HG03342 (cell line): ENCODE results near the gene PHF21A.
"Not testable (repeated sequence)": the region's sequence is repeated elsewhere in the genome, so short reads cannot be mapped to it uniquely, and the experiment has no call there.

Experiments used
- ATAC-seq: cut with Tn5 transposase; IDR thresholded peaks from one replicate; pipeline ENCODE4 v1.9.1; 2021; ENCODE audit warnings: mild to moderate bottlenecking, moderate library complexity; ENCODE audit not compliant: unreplicated experiment

Gene PHF21A

GRCh38 chr11:45906965-45907611, 214.2 kb downstream of the PHF21A start, which contains the start of gene FREY1:
FREY1 (minus strand) TSS chr11:45907271; CDS start chr11:45907245, 26 bp downstream.
- ATAC-seq: no peak

- no peak for ATAC-seq
Measured at GRCh38 chr11:45906096-45906682, 215.1 kb downstream of the PHF21A start.

GRCh38 chr11:45905576-45905975, 215.7 kb downstream of the PHF21A start:
- not testable (repeated sequence) for ATAC-seq

DNA sequence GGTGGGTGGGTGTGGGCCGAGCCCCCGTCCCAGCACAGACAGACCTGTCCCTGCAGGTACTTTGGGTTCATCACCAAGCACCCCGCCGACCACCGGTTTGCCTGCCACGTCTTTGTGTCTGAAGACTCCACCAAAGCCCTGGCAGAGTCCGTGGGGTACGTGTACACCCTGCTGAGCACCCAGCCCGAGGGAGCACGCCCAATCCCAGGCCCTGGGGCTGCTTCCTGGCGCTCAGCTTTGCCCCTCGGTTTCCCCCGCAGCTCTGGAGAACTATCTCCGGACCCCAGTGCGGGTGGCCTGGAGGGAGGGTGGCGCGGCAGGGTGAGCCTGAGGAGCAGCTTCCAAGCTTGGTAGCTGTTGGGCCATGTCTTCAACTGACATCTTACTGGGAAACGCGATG, 216.2 kb downstream of the PHF21A start:
- ATAC-seq: no peak

DNA sequence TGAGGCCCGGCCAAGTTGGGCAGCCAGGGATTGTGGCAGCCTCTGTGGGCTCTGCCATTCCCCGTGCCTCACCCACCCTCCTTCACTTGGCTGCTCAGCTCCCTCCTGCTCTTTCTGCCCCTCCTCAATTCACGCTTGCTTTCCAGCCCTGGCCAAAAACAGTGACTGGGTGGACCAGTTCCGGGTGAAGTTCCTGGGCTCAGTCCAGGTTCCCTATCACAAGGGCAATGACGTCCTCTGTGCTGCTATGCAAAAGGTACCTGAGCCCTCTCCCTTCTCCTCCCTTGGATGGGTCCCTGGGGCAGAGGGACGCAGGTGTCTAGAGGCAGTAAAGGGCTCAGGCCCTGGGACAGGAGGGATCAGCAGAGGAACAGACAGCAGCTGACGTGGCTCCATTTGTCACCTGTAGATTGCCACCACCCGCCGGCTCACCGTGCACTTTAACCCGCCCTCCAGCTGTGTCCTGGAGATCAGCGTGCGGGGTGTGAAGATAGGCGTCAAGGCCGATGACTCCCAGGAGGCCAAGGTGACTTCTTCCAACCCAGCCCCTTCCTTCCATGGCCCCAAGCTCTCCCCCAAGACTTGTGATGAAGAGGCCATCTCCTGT, 216.8 kb downstream of the PHF21A start:
- ATAC-seq: no peak

DNA sequence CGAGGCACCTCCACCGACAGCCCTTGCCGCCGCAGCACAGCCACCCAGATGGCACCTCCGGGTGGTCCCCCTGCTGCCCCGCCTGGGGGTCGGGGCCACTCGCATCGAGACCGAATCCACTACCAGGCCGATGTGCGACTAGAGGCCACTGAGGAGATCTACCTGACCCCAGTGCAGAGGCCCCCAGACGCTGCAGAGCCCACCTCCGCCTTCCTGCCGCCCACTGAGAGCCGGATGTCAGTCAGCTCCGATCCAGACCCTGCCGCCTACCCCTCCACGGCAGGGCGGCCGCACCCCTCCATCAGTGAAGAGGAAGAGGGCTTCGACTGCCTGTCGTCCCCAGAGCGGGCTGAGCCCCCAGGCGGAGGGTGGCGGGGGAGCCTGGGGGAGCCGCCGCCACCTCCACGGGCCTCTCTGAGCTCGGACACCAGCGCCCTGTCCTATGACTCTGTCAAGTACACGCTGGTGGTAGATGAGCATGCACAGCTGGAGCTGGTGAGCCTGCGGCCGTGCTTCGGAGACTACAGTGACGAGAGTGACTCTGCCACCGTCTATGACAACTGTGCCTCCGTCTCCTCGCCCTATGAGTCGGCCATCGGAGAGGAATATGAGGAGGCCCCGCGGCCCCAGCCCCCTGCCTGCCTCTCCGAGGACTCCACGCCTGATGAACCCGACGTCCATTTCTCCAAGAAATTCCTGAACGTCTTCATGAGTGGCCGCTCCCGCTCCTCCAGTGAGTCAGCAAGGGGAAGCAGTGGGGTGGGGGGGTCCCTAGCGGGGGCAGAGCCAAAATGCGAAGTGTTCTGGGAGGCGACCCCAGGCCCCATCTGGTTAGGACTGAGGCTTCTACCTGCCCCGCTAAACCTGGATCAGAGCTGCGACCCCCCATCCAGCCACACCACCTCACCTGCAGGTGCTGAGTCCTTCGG, 218.5 kb downstream of the PHF21A start:
- no peak for ATAC-seq

DNA sequence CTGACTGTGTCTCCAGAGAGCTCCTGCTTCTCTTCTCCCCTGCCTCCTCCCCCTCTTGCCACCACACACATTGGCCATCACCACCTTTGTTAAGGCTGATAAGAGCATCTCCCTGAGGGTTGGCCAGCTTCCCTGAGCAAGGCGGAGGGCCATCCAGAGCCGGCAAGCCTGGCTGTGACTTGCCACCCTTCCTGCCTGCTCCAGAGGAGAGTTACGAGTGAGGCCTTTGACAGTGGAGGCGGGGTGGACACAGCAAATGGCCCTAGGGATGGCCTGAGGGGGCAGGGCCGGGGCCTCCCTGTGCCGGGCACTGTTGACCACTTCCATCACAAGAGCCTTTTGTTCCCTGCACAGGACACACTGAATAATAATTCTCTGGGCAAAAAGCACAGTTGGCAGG, 219.6 kb downstream of the PHF21A start:
- ATAC-seq: no peak

- ATAC-seq: no peak
Measured at GRCh38 chr11:45900916-45901617, 220.2 kb downstream of the PHF21A start.

GRCh38 chr11:45900175-45900800, 221.0 kb downstream of the PHF21A start:
- not testable (repeated sequence) for ATAC-seq

- ATAC-seq: peak; percentile 72
Measured at GRCh38 chr11:45899448-45900174, 221.6 kb downstream of the PHF21A start.

DNA sequence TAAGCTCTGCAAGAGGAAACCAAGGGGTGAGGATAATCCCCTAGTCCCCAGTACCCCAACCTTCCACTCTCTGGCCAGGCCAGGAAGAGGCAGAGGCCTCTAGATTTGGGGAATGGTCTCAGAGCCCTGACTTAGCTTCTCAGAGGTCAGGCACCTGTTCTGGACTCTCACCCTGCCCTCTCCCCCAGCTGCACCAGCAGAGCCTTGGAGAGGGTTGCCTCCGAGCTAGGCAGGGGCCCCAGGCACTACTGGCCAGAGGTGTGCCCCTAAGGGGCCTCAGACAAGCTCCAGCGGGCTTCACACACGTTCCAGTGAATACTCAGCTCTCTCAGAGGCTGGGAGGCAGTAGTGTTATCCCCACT, 222.2 kb downstream of the PHF21A start:
- no peak for ATAC-seq

DNA sequence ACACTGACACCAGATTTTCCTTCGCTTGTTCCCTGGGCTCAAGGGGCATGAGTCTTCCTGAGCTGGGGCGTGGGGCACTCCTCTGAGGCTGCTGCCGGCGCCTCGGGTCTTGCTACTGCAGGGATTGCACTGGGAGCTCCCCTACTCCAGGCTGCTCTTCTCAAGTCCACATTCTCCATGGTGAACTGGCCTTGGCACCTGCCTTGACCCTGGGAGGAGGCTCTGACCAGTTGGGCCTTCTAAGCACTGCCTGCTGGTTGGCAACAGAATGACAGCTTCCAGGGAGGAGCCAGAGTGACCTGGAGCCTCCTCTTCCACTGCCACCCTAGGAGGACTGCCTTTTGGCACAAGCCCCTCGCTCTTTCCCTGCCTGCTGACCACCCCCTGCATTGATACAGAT, 223.7 kb downstream of the PHF21A start:
- ATAC-seq: no peak

GRCh38 chr11:45896422-45896984, 224.8 kb downstream of the PHF21A start:
- ATAC-seq: no peak

DNA sequence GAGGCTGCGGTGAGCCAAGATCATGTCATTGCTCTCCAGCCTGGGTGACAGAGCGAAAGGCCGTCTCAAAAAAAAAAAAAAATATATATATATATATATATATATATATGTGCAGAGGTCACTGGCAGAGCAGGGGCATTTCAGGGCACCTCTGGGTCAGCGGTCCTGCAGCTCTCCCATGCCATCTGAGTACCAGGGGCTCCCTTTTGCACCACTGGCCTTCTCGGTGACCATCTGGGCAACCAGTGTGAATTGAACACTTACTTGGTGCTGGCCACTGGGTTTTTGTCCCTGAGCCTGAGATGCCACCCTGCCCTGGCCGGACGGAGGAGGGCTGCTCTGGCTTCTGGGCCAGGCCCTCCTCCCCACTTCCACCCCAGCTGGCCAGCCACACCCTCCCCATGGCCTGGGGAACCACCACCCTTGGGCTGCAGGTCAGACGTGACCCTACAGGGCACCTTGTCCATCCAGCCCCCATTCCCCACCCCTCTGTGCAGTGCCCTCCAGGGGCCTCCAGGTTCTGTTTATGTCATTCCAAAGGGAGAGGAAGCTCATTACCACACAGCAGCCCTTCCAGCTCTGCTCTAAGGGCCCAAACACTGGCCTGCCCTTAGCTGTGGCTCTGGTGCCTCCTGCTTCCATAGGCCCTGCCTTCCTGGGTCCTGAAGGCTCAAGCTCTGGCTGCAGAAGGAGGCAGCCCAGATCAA, 225.5 kb downstream of the PHF21A start:
- no peak for ATAC-seq

- ATAC-seq: no peak
Measured at GRCh38 chr11:45894555-45895247, 226.6 kb downstream of the PHF21A start.

GRCh38 chr11:45892856-45893255, 228.4 kb downstream of the PHF21A start:
- no peak for ATAC-seq

- ATAC-seq: no peak
Measured at GRCh38 chr11:45890886-45891550, 230.2 kb downstream of the PHF21A start.

- ATAC-seq: no peak
Measured at GRCh38 chr11:45889966-45890365, 231.3 kb downstream of the PHF21A start.
